Liver (tissue), 3 donors: ENCODE results near the gene ZNF710.

Experiments
- CTCF ChIP-seq: fragments of 150-350 bp; IDR thresholded peaks from 2 replicates; pipeline ENCODE4 v1.5.1; 2017; ENCODE audit warnings: improper control_type of control experiment, low read depth, low read length; ENCODE audit not compliant: missing input control
- EGR1 ChIP-seq, 2 donors: IDR thresholded peaks; 2 replicates each; pipeline ENCODE4 v1.6.1; 2016 to 2018; ENCODE audit warnings: antibody characterized with exemption in 2 of 2, low read depth in 2 of 2
- FOXA1 ChIP-seq: IDR thresholded peaks from 2 replicates; pipeline ENCODE4 v1.6.1; 2016; ENCODE audit warnings: antibody characterized with exemption
- HNF4G ChIP-seq: IDR thresholded peaks from 2 replicates; pipeline ENCODE4 v1.6.1; 2016; ENCODE audit warnings: antibody characterized with exemption
- JUND ChIP-seq, 2 donors: IDR thresholded peaks; 2 replicates each; pipeline ENCODE4 v1.6.1; 2016; ENCODE audit warnings: antibody characterized with exemption in 2 of 2
- RAD21 ChIP-seq, 2 donors: IDR thresholded peaks; 2 replicates each; pipeline ENCODE4 v1.6.1; 2016; ENCODE audit warnings: antibody characterized with exemption in 2 of 2, mild to moderate bottlenecking in 2 of 2
- REST ChIP-seq: IDR thresholded peaks from 2 replicates; pipeline ENCODE4 v1.6.1; 2016; ENCODE audit warnings: antibody characterized with exemption, mild to moderate bottlenecking
- SP1 ChIP-seq: IDR thresholded peaks from 2 replicates; pipeline ENCODE4 v1.6.1; 2018; ENCODE audit warnings: antibody characterized with exemption, mild to moderate bottlenecking
- TAF1 ChIP-seq: conservative IDR thresholded peaks from 2 replicates; pipeline ENCODE4 v1.6.1; 2016; ENCODE audit warnings: antibody characterized with exemption, mild to moderate bottlenecking
- ZBTB33 ChIP-seq: IDR thresholded peaks from 2 replicates; pipeline ENCODE4 v1.6.1; 2016; ENCODE audit warnings: antibody characterized with exemption
- donor health status: healthy.
- donor health status: healthy.

- TF ChIP-seq SP1 (no peak), ZBTB33 (no peak), HNF4G (no peak), REST (no peak), CTCF (no peak), TAF1 (no peak), RAD21 (IDR thresholded peaks at IDR 0.05) (no peak), EGR1 (IDR thresholded peaks at IDR 0.05; ENCODE audit: low read depth in 2 of 2) (no peak), JUND (IDR thresholded peaks at IDR 0.05) (no peak), FOXA1 (no peak)
Observed at GRCh38 chr15:90113166-90113565, 112.0 kb downstream of the ZNF710 start.
